ENCODE results near the gene HK2.
A peak's percentile ranks its signal among the peaks of the same experiment; 100 is the strongest.

The HK2 gene

GRCh38 chr2:74857215-74857614 is 23.3 kb downstream of the HK2 start:
- DNase-seq (ENCODE audit: low read depth, low spot score) = no peak

- no peak for DNase-seq (ENCODE audit: low read depth, low spot score)
Measured at GRCh38 chr2:74857725-74858124, 23.8 kb downstream of the HK2 start.

- no peak for DNase-seq (ENCODE audit: low read depth, low spot score)
Measured at GRCh38 chr2:74858281-74858680, 24.4 kb downstream of the HK2 start.

- DNase-seq (ENCODE audit: low read depth, low spot score) = no peak
Measured at GRCh38 chr2:74860079-74860478, 26.2 kb downstream of the HK2 start.

- DNase-seq (ENCODE audit: low read depth, low spot score) = no peak
Measured at GRCh38 chr2:74860521-74860920, 26.6 kb downstream of the HK2 start.

GRCh38 chr2:74861531-74861930 is 27.6 kb downstream of the HK2 start:
- DNase-seq (ENCODE audit: low read depth, low spot score) = no peak

GRCh38 chr2:74862020-74862964 is 28.4 kb downstream of the HK2 start:
- DNase-seq (ENCODE audit: low read depth, low spot score) = no peak

GRCh38 chr2:74863802-74864248 is 29.9 kb downstream of the HK2 start:
- no peak for DNase-seq (ENCODE audit: low read depth, low spot score)

- peak; percentile 49 for DNase-seq (ENCODE audit: low read depth, low spot score)
Measured at GRCh38 chr2:74864728-74865722, 31.1 kb downstream of the HK2 start.

- peak; percentile 36 for DNase-seq (ENCODE audit: low read depth, low spot score)
Measured at GRCh38 chr2:74865770-74866674, 32.1 kb downstream of the HK2 start.

- peak; percentile 73 for DNase-seq (ENCODE audit: low read depth, low spot score)
Measured at GRCh38 chr2:74867841-74868658, 34.1 kb downstream of the HK2 start.

- no peak for DNase-seq (ENCODE audit: low read depth, low spot score)
Measured at GRCh38 chr2:74869517-74869916, 35.6 kb downstream of the HK2 start.

GRCh38 chr2:74870951-74871350 is 37.0 kb downstream of the HK2 start:
- DNase-seq (ENCODE audit: low read depth, low spot score) = no peak

GRCh38 chr2:74871414-74871813 is 37.5 kb downstream of the HK2 start:
- DNase-seq (ENCODE audit: low read depth, low spot score) = no peak

GRCh38 chr2:74872389-74872836 is 38.5 kb downstream of the HK2 start:
- no peak for DNase-seq (ENCODE audit: low read depth, low spot score)

- DNase-seq (ENCODE audit: low read depth, low spot score) = no peak
Measured at GRCh38 chr2:74873012-74873665, 39.2 kb downstream of the HK2 start.

- no peak for DNase-seq (ENCODE audit: low read depth, low spot score)
Measured at GRCh38 chr2:74873678-74874640, 40.0 kb downstream of the HK2 start.

All from ELF-1 (cell line).